MCF 10A (cell line): ENCODE results near the gene ORC3. TPM values are rescaled to one million over a fixed set of nuclear protein-coding genes. Genes with fewer than 3 reads are reported as not detected.
"Not testable (repeated sequence)": the region's sequence is repeated elsewhere in the genome, so short reads cannot be mapped to it uniquely, and the experiment has no call there.

Source experiments
- BruUV-seq: library from RNA; stranded (reverse); fragments of 400-500 nt; replicated peaks from 2 replicates; lab custom pipeline; 2021; lab: Mats Ljungman, UMichigan
- CTCF ChIA-PET: fragments of 300-600 bp; sonication (Branson Sonifier 250); formaldehyde crosslinking; extraction: SDS; loops from one replicate; lab custom pipeline; 2021; ENCODE audit warnings: antibody characterized with exemption, inconsistent platforms; lab: Yijun Ruan, JAX
- POLR2A ChIA-PET: fragments of 300-600, 350-650 bp; sonication (Branson Sonifier 250); formaldehyde crosslinking; extraction: SDS; loops from one replicate; lab custom pipeline; 2020; ENCODE audit warnings: antibody characterized with exemption, inconsistent platforms; lab: Yijun Ruan, JAX
- DNase-seq: peaks from one replicate; pipeline ENCODE4 v3.0.0-alpha.2; 2018; ENCODE audit not compliant: unreplicated experiment
- H3K27ac Mint-ChIP-seq: one replicate; pipeline ENCODE4 v1.8.0; 2022; ENCODE audit warnings: mild to moderate bottlenecking, low read depth, mixed read lengths; ENCODE audit not compliant: unreplicated experiment
- H3K27me3 Mint-ChIP-seq: one replicate; pipeline ENCODE4 v1.8.0; 2022; ENCODE audit warnings: mixed read lengths; ENCODE audit not compliant: insufficient read depth, unreplicated experiment
- H3K36me3 Mint-ChIP-seq: one replicate; pipeline ENCODE4 v1.8.0; 2022; ENCODE audit warnings: mild to moderate bottlenecking, moderate library complexity, mixed read lengths; ENCODE audit not compliant: insufficient read depth, unreplicated experiment
- H3K4me1 Mint-ChIP-seq: one replicate; pipeline ENCODE4 v1.8.0; 2022; ENCODE audit warnings: mixed read lengths; ENCODE audit not compliant: insufficient read depth, unreplicated experiment
- H3K4me3 Mint-ChIP-seq: one replicate; pipeline ENCODE4 v1.8.0; 2022; ENCODE audit warnings: mild to moderate bottlenecking, moderate library complexity, mixed read lengths; ENCODE audit not compliant: unreplicated experiment
- H3K9me3 Mint-ChIP-seq: one replicate; pipeline ENCODE4 v1.8.0; 2022; ENCODE audit warnings: mixed read lengths; ENCODE audit not compliant: unreplicated experiment
- intact Hi-C: fragments of 100-400 bp; cut with micrococcal nuclease; formaldehyde crosslinking; loops from 2 replicates; pipeline ENCODE4 v1.14.1; 2022
- total RNA-seq: library from RNA; stranded (reverse); gene quantifications from 2 replicates; pipeline ENCODE4 v1.2.3, GENCODE V29; 2022
- TF ChIP-seq, protein P1 (sequence below): fragments of 200-600 bp; IDR thresholded peaks from one replicate; pipeline ENCODE4 v1.8.0; 2022; ENCODE audit warnings: antibody characterized with exemption, mild to moderate bottlenecking; ENCODE audit not compliant: unreplicated experiment

ORC3 gene
- total RNA-seq, 1 experiment from 2014 or later, result 21.1 TPM

- H3K4me1 Mint-ChIP-seq, result peaks cover 6% of the 10 kb centered on the region
- H3K9me3 Mint-ChIP-seq, result no peaks in the 10 kb centered on the region
- ChIA-PET POLR2A (interaction anchor here (1.1 to 5.4 kb wide), 4 partner anchors 9 to 26 kb away, joined by 3 to 76 read pairs (median 6); no protein-coding TSS in a partner anchor), CTCF (interaction anchor here (1.0 kb wide), 2 partner anchors 12 to 28 kb away, joined by 3 read pairs; no protein-coding TSS in a partner anchor)
- H3K27me3 Mint-ChIP-seq, result no peaks in the 10 kb centered on the region
- no peak overlapping the region for H3K4me3 Mint-ChIP-seq
- TF ChIP-seq, protein P1, sequence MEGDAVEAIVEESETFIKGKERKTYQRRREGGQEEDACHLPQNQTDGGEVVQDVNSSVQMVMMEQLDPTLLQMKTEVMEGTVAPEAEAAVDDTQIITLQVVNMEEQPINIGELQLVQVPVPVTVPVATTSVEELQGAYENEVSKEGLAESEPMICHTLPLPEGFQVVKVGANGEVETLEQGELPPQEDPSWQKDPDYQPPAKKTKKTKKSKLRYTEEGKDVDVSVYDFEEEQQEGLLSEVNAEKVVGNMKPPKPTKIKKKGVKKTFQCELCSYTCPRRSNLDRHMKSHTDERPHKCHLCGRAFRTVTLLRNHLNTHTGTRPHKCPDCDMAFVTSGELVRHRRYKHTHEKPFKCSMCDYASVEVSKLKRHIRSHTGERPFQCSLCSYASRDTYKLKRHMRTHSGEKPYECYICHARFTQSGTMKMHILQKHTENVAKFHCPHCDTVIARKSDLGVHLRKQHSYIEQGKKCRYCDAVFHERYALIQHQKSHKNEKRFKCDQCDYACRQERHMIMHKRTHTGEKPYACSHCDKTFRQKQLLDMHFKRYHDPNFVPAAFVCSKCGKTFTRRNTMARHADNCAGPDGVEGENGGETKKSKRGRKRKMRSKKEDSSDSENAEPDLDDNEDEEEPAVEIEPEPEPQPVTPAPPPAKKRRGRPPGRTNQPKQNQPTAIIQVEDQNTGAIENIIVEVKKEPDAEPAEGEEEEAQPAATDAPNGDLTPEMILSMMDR, result no peak
- no peak overlapping the region for H3K27ac Mint-ChIP-seq
- no TSS peak for BruUV-seq
- no peak for DNase-seq
- H3K36me3 Mint-ChIP-seq, result peaks cover 16% of the 10 kb centered on the region
- intact Hi-C loops, result no loop called here
These were observed 115.2 kb downstream of the ORC3 start for GRCh38 chr6:87705070-87705691.

DNA sequence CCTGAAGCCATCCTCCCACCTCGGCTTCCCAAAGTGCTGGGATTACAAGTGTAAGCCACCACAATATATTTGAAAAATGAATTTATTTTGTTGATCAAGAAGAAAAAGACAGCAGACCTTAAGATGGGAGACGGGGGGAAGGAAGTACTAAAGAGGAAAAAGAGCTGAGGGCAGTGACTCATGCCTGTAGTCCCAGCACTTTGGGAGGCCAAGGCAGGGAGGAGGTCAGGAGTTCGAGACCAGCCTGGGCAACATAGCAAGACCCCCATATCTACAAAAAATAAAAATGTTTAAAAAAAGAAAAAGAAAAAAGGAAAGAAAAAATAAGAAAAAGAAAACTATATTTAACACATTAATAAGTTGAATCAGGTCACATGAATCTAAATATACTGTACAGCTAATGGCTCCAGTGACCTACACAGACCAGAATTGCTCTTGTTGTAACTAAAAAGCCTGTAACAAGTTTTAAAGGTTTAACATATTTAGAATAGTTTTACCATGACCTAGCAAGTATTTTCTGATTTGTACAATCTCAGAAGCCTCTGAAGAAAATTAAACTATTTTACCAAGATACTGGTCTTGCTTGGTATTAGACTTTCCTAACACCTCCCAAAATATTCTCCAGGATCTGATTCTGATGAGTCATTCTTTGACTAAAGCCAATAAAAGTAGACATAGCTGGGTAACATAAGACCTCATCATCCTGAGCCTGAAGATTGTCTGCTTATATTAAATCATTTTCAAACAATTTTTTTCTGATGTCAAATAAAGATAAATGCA, 116.4 kb downstream of the ORC3 start:
- TF ChIP-seq, protein P1, result no peak
- Mint-ChIP-seq H3K27ac (no peak overlapping the region), H3K9me3 (no peaks in the 10 kb centered on the region), H3K4me3 (no peak overlapping the region), H3K4me1 (peaks cover 6% of the 10 kb centered on the region), H3K36me3 (peaks cover 16% of the 10 kb centered on the region), H3K27me3 (no peaks in the 10 kb centered on the region)
- DNase-seq, result peak; percentile 44
- CTCF ChIA-PET, result interaction anchor here (0.6 to 1.4 kb wide), 5 partner anchors 8 to 238 kb away, joined by 3 read pairs; no protein-coding TSS in a partner anchor
- POLR2A ChIA-PET, result interaction anchor here (0.7 to 5.4 kb wide), 5 partner anchors 8 to 26 kb away, joined by 3 to 76 read pairs (median 4); no protein-coding TSS in a partner anchor
- intact Hi-C loops, result no loop called here
- BruUV-seq, result no TSS peak

- H3K36me3 Mint-ChIP-seq, H3K4me1 Mint-ChIP-seq, H3K27ac Mint-ChIP-seq, H3K4me3 Mint-ChIP-seq, CTCF ChIA-PET, H3K27me3 Mint-ChIP-seq, intact Hi-C loops, DNase-seq, H3K9me3 Mint-ChIP-seq, BruUV-seq: not testable (repeated sequence)
- POLR2A ChIA-PET, result interaction anchor here (0.8 kb wide), 1 partner anchor 9 kb away, joined by 3 read pairs; no protein-coding TSS in a partner anchor
These were observed 118.9 kb downstream of the ORC3 start for GRCh38 chr6:87708581-87709427.

- Mint-ChIP-seq H3K4me1 (peaks cover 7% of the 10 kb centered on the region), H3K27me3 (no peaks in the 10 kb centered on the region), H3K4me3 (no peak overlapping the region), H3K27ac (no peak overlapping the region), H3K36me3 (no peaks in the 10 kb centered on the region), H3K9me3 (no peaks in the 10 kb centered on the region)
- DNase-seq, result no peak
- intact Hi-C loops, result no loop called here
- TF ChIP-seq, protein P1, result no peak
- ChIA-PET POLR2A (no interaction called here), CTCF (interaction anchor here (0.5 to 0.6 kb wide), 2 partner anchors 59 to 245 kb away, joined by 3 read pairs; no protein-coding TSS in a partner anchor)
- no TSS peak for BruUV-seq
These were observed 120.2 kb downstream of the ORC3 start for GRCh38 chr6:87710090-87710489.

DNA sequence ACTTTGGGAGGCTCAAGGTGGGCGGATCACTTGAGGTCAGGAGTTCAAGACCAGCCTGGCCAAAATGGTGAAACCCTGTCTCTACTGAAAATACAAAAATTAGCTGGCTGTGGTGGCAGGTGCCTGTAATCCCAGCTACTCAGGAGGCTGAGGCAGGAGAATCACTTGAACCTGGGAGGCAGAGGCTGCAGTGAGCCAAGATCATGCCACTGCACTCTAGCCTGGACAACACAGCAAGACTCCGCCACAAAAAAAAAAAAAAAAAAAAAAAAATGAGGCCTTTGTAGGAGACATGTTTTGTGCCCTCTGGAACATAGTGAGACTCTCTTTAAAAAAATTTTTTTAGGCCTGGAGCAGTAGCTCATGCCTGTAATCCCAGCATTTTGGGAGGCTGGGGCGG, 122.8 kb downstream of the ORC3 start:
- ChIA-PET CTCF (interaction anchor here (0.5 to 0.7 kb wide), 3 partner anchors 459 to 647 kb away, joined by 3 read pairs; no protein-coding TSS in a partner anchor), POLR2A (interaction anchor here (1.4 kb wide), 2 partner anchors 10 to 13 kb away, joined by 4 to 7 read pairs; partner anchors contain the start of gene AKIRIN2)
- H3K9me3 Mint-ChIP-seq, DNase-seq, BruUV-seq, H3K4me3 Mint-ChIP-seq, H3K36me3 Mint-ChIP-seq, H3K27ac Mint-ChIP-seq, H3K27me3 Mint-ChIP-seq, intact Hi-C loops: not testable (repeated sequence)
- peaks cover 12% of the 10 kb centered on the region for H3K4me1 Mint-ChIP-seq
